ENCODE measurements around the gene OR4D1. TPM values are rescaled to one million over a fixed set of nuclear protein-coding genes. Genes with fewer than 3 reads are reported as not detected.

The OR4D1 gene
- total and polyA plus RNA-seq, 9 of the 15 experiments (the other 6 are each of a cell fraction or from before 2014, with no cell fraction given) = not detected

GRCh38 chr17:58165981-58166380, 17.8 kb downstream of the OR4D1 start (continued):
- TF ChIP-seq REST (IDR thresholded peaks at IDR 0.05; ENCODE audit: borderline replicate concordance) = peak; percentile 92
- TF ChIP-seq REST (CRISPR knock-in tag; IDR thresholded peaks at IDR 0.05; ENCODE audit: low read depth) = no peak
- TF ChIP-seq TAF7 (tag; IDR thresholded peaks at IDR 0.05) = no peak
- no peak for TF ChIP-seq CEBPG (CRISPR knock-in tag; IDR thresholded peaks at IDR 0.05)
- TF ChIP-seq CEBPG (tag; conservative IDR thresholded peaks at IDR 0.05 in 1 of 2, IDR thresholded peaks at IDR 0.05 in 1 of 2) = no peak
- no peak for TF ChIP-seq ELK3 (CRISPR knock-in tag; IDR thresholded peaks at IDR 0.05)
